Neutrophil (primary cell): ENCODE data around the gene OR52A5.

ENCODE experiments used
- H3K27ac ChIP-seq: fragments of 200-600 bp; sonication (generic); 2 replicates; pipeline ENCODE4 v1.5.1; 2016; ENCODE audit warnings: mild to moderate bottlenecking, moderate library complexity
- H3K27me3 ChIP-seq: fragments of 200-600 bp; sonication (generic); 2 replicates; pipeline ENCODE4 v1.6.0; 2016; ENCODE audit warnings: mild to moderate bottlenecking
- H3K36me3 ChIP-seq: fragments of 200-600 bp; sonication (generic); 2 replicates; pipeline ENCODE4 v1.5.1; 2017
- H3K4me1 ChIP-seq, 2 experiments: fragments of 200-600 bp in 1 of 2; sonication (generic) in 1 of 2; 1 replicate in 1 of 2; 2 replicates in 1 of 2; pipeline versions ENCODE4 v1.5.1 to v1.6.1; 2013 to 2016; ENCODE audit warnings: low read depth in 1 of 2, low read length in 1 of 2, mild to moderate bottlenecking in 1 of 2, moderate library complexity in 1 of 2; ENCODE audit not compliant: control insufficient read depth in 1 of 2, insufficient read depth in 1 of 2
- H3K4me3 ChIP-seq, 2 experiments: fragments of 200-600 bp in 1 of 2; sonication (generic) in 1 of 2; 1 replicate in 1 of 2; 2 replicates in 1 of 2; pipeline ENCODE4 v1.5.1; 2013 to 2016; ENCODE audit warnings: low read depth in 1 of 2, low read length in 1 of 2, mild to moderate bottlenecking in 1 of 2, moderate library complexity in 1 of 2
- H3K9me3 ChIP-seq: fragments of 200-600 bp; sonication (generic); 2 replicates; pipeline ENCODE4 v1.5.1; 2016
- CTCF ChIP-seq: fragments of 200-600 bp; sonication (generic); IDR thresholded peaks from 2 replicates; pipeline ENCODE4 v1.5.1; 2016; ENCODE audit warnings: antibody characterized with exemption

Gene OR52A5

DNA sequence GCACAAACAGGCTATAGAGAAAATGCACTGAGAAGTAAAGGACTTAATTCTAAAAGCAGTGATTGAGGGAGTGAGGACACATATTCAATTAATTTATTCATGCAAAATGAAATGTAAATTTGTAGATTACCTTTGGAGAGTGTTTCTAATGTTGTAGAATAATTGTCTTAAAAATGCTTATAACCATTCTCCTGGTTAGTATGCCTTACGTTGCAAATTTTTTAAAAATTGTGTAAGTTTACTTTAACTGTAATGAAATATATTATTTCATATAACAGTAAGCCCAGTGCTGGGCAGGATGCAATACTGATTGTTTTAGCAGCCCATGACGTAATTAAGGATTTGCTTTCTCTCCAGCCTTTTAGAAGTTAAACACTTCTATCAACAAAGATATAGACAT, 42.1 kb downstream of the OR52A5 start:
- Histone ChIP-seq H3K4me1 (no peaks in the 10 kb centered on the region), H3K4me3 (no peak overlapping the region), H3K9me3 (no peaks in the 10 kb centered on the region), H3K27ac (no peak overlapping the region), H3K36me3 (no peaks in the 10 kb centered on the region), H3K27me3 (no peaks in the 10 kb centered on the region)
- no peak for TF ChIP-seq CTCF

GRCh38 chr11:5092821-5093585, 45.2 kb downstream of the OR52A5 start:
- H3K4me3 ChIP-seq: no peak overlapping the region
- no peak overlapping the region for H3K27ac ChIP-seq
- no peak for TF ChIP-seq CTCF
- H3K36me3 ChIP-seq: no peaks in the 10 kb centered on the region
- no peaks in the 10 kb centered on the region for H3K27me3 ChIP-seq
- H3K4me1 ChIP-seq: no peaks in the 10 kb centered on the region
- no peaks in the 10 kb centered on the region for H3K9me3 ChIP-seq

DNA sequence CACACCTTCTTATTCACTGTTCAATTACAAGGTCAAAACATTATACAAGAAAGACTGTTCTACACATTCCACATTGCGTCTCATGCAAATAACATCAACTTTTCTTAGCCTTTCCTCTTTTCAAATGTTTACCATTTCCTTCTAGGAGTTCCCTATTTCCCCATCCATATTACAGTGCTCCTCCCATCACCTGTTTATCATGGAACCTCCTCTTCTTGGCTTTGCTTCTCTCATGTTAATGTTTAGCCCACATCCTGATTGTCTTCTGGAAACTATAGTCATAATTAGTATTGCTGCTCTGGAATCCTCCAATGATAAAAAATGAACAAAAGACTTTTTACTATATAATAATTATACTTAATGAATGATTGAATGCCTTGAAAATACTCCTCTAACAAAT, 47.5 kb downstream of the OR52A5 start:
- no peaks in the 10 kb centered on the region for H3K4me1 ChIP-seq
- no peaks in the 10 kb centered on the region for H3K27me3 ChIP-seq
- no peaks in the 10 kb centered on the region for H3K36me3 ChIP-seq
- no peak overlapping the region for H3K27ac ChIP-seq
- no peak for TF ChIP-seq CTCF
- H3K4me3 ChIP-seq: no peak overlapping the region
- no peaks in the 10 kb centered on the region for H3K9me3 ChIP-seq

GRCh38 chr11:5088556-5088955, 49.6 kb downstream of the OR52A5 start:
- H3K9me3 ChIP-seq: no peaks in the 10 kb centered on the region
- TF ChIP-seq CTCF: no peak
- no peak overlapping the region for H3K4me3 ChIP-seq
- H3K36me3 ChIP-seq: no peaks in the 10 kb centered on the region
- no peaks in the 10 kb centered on the region for H3K4me1 ChIP-seq
- H3K27ac ChIP-seq: no peak overlapping the region
- no peaks in the 10 kb centered on the region for H3K27me3 ChIP-seq

- Histone ChIP-seq H3K4me3 (no peak overlapping the region), H3K9me3 (no peaks in the 10 kb centered on the region), H3K27me3 (no peaks in the 10 kb centered on the region), H3K27ac (no peak overlapping the region), H3K4me1 (no peaks in the 10 kb centered on the region), H3K36me3 (no peaks in the 10 kb centered on the region)
- TF ChIP-seq CTCF: no peak
These were observed 54.6 kb downstream of the OR52A5 start for GRCh38 chr11:5083602-5084001.
